Measurements from ENCODE around the gene NUS1.
A peak's percentile ranks its signal among the peaks of the same experiment; 100 is the strongest.
"Not testable (repeated sequence)": the region's sequence is repeated elsewhere in the genome, so short reads cannot be mapped to it uniquely, and the experiment has no call there.

The NUS1 gene

DNA sequence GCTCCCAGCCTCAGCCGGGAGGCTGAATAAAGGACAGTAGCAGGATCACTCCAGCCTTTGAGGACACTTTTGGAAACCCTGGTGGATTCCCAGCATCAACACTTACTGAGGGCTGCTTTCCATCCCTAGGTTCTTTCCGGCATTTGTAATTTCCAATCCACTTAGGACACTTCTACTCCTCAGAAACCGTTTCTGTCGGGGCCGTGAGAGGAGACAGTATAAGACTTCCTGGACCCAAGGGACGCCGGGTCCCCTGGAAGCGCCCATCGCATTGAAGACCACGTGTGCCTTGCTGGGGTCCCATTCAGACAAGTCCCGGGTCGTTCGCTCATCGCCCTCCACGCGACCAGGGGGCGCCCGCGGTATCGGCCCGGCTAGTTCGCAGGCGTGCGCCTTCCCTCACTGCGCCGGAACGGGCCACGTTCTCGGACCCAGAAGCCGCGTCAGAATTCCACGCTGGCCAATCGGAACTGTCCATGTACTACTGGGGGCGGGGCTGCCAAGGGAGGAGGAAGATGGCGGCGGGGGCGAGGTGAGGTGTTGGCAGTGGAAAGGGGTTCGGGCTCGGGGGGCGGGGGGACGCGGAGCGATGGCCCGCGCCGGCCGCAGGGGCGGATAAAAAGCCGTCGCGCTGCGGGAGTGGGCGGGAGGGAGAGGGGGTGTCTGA lies at the start of gene NUS1:
NUS1 (plus strand) TSS at position 479 of the 667 bp plus-strand sequence. CDS start 202 bp downstream, outside the sequence.
- peak; percentile 100 for DNase-seq

DNA sequence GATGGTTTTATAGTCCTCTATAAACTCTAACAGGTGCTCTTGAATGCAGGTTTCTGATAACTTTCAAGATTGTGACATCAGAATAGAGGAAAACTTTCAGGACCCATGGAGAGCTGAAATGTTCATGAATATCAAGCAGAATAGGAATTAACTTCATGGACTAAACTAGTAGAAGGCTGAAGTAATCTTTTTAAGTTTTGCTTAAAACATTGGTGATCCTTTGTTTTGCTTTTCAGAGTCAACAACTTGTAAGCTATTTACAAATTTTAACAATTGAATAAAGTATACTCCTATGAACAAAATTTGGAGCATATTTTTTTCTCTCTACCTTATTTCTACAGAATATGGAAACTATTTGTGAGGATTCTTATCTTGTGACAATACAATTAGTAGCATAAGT lies 47.7 kb upstream of the NUS1 start:
- DNase-seq: no peak

DNA sequence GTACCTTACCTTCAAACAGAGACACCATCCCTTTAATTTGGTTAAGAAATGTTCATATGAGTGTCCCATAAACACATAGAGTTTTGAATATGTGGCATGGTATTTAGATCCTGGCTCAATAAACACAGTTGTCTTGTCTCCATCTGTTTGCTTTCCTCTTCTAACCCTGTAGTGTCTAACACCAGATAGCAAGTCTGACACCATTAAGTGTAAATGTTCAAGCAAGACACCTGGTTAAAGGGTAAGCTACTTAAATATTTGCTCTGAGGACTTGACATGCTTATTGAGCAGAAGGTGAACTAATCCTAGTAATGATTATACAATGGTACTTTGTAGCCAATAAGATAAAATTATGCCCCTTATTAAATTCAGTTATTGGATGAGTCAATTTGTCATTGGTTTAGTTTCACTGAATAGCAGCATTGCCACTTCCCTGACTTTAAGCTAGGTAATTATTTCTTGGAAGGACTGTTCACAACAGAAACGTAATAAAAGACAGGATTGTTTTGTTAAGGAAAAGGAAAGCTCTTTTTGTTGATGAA lies 46.1 kb upstream of the NUS1 start:
- no peak for DNase-seq

DNA sequence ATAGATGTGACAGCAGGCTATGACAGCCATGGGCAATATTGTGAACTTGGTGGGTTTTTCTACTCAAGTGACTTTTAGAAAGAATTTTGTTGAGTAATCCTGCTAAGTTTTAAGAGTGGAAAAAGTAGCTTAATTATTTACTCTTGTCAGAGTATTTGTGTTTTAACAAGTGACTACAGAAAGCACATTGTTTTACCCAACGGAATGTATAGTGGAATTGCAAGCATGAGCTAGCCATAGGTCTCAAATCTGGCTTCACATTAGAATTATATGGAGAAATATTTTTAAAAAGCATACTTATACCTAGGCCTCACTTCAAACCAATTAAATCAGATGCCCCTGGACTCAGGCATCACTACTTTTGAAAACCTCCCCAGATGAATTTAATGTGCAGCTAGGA lies 37.5 kb upstream of the NUS1 start:
- no peak for DNase-seq

DNA sequence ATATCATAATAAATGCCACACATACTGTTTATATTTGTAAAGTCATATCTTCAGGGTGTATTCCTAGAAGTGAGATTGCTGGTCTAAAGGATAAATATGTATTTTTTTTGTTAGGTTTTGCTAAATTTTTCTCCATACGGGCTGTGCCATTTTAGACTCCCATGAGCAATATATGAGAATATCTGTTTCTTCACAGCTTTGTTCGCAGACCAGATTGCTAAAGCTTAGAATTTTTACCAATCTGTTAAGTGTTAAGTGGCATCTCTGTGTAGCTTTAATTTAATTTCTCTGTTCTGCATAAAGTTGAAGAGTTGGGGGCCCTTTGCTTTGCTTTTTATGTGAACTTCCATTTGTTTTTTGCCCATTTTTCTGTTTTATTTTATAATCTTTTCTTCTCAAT lies 32.3 kb upstream of the NUS1 start:
- no peak for DNase-seq

DNA sequence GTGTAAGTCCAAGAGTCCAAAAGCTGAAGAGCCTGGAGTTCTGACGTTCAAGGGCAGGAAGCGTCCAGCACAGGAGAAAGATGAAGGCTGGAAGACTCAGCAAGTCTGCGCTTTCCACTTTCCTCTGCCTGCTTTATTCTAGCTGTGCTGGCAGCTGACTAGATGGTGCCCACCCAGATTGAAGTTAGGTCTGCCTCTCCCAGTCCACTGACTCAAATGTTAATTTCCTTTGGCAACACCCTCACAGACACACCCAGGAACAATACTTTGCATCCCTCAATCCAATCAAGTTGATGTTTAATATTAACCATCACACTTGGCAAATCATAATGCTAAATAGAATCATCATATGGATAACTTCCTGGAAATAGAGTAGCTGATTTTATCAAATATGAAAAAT lies 23.3 kb upstream of the NUS1 start:
- DNase-seq: not testable (repeated sequence)

DNA sequence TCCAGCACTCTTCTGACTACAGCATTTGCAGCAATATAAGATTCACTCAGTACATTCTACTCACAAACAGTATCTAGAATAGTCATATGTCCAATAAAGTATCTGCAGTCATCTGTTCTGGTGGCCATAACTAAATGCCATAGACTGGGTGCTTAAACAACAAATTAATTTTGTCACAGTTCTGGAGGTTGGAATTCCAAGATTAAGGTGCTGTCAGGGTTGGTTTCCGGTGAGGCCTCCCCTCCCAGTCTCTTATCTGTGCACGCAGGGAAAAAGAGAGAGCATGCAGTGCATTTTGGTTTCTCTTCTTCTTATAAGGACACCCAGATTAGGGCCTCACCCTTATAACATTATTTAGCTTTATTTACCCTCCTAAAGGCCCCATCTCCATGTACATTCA lies 21.3 kb upstream of the NUS1 start:
- no peak for DNase-seq

DNA sequence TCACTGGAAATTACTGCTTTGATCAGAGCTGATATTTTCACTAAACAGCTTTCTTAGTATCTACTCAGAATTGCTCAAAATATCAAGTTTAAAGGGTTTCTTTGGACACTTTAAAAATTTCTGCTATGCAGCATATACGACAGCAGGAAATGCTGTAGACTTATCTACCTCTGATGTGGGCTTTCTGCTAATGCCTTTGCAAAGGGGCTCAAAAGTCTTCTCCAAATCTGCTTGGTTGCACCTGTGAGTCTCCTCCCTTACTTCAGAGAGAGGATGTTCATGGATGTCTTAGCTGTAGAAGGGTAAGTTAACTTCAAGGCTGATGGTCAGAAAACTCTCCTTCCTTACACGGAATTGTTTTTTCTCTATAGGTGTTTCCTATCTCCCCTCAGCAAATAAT lies 19.9 kb upstream of the NUS1 start:
- DNase-seq: no peak

DNA sequence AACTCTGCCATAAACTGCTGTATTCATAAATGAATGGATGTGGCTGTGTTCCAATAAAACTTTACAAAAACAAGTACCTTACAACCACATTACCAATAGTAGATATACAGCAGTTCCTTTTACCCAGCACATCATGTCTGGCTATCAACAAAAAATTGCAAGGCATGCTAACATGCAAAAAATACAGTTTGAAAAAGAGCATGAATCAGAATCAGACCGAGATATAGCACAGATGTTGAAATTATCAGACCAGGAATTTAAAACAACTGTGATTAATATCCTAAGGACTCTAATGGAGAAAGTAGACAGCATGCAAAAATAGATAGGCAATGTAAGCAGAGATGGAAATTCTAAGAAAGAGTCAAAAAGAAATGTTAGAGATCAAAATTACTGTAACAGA lies 8.4 kb upstream of the NUS1 start:
- no peak for DNase-seq

DNA sequence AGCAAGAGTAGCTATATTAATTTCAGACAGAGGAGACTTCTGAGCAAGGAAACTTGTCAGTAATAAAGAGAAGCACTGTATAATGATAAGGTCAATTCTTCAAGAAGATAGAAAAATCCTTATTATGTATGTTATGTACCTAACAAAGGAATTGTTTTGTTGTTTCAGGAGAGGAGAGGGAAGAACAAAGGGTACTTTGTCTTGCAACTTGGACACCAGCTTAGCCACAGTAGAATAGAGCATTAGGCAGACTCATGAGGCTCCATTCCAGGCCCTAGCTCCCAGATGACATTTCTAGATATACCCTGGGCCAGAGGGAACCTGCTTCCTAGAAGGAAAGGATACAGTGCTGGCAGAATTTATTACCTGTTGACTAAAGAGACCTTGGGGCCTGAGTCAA lies 6.5 kb upstream of the NUS1 start:
- no peak for DNase-seq

DNA sequence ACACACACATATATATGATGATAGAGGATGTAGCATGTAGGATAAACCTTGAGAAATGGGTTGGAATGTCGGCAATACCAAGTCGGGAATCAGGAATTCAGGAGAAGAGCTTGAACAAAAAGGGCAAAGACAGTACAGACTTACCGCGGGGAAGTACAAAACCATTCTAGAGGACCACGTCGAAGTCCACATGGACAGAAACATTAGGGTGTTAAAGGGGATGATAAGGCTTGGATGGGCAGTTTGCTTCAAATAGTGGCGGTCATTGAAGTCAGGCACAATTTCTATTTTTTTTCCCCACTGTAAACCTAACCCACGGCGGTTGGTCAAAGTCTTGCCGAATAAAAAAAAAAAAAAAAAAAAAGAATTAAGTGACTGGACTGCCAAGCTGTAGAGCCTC lies 766 bp upstream of the NUS1 start:
- no peak for DNase-seq

DNA sequence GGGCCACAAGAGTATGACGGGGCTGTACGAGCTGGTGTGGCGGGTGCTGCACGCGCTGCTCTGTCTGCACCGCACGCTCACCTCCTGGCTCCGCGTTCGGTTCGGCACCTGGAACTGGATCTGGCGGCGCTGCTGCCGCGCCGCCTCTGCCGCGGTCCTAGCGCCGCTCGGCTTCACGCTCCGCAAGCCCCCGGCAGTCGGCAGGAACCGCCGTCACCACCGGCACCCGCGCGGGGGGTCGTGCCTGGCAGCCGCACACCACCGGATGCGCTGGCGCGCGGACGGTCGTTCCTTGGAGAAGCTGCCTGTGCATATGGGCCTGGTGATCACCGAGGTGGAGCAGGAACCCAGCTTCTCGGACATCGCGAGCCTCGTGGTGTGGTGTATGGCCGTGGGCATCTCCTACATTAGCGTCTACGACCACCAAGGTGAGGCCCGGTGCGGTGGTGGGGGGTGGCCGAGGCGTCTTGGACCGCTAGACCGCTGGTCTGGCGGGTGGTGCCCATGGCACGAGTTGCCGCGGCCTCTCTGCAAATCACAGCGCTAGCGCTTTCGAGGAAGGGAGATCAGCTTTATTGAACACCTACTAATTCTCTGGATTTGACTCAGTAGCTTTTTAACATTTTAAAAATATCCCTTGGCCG lies 511 bp downstream of the NUS1 start:
- peak; percentile 65 for DNase-seq

DNA sequence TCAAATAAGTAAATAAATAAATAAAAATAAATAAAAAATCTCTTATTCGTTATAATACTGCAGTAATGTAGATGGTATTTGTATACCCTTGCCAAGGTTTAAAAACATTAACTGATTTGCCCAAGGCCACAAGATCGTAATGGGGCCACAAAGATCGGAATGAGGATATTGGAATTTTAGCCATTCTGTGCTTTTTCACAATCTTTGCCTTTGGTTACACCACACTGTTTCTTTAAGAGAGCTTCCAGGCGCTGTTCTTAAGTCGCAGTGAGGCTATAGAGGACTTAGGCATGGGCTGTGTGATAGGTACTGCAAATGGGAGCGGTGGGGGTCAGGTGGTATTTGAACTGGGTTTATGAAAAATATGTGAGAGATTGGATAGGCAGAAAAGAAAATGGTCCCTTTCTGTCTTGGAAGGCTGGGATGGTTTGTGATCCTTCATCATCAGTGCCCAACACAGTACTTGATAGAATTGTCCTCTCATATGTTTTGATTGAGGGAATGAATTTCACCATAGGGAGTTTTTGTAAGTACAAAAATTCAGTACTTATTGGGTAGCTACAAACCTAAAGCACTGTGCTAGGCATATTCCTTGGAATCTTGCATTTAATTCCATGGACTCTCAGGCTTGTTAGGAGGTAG lies 1.4 kb downstream of the NUS1 start:
- DNase-seq: peak; percentile 14

DNA sequence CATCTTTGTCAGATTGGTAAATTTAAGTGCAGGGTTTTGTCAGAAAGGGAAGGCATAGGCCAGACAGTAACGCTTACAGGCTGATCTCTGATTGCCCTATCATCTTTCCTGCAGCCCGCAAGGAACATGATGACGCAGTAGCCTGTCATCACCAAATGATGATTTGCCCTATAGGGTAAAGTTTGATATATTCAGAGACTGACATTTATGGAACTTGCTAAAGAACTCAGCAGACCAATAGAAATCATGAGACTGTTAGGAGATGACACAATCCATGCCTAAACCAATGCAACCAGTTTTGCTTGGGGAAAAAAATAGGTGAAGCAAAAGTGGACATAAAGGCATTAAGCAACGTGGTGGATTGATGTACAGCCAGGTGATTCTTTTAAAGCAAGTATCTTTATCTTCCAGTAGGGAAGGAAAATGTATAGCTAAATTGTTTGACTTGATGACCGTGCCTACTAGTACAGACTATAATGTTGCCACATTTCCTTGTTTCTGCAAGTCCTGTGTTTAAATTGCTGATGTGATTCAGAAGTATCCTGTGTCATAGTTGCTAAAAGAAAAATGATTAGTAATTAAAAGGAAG lies 2.4 kb downstream of the NUS1 start:
- no peak for DNase-seq

DNA sequence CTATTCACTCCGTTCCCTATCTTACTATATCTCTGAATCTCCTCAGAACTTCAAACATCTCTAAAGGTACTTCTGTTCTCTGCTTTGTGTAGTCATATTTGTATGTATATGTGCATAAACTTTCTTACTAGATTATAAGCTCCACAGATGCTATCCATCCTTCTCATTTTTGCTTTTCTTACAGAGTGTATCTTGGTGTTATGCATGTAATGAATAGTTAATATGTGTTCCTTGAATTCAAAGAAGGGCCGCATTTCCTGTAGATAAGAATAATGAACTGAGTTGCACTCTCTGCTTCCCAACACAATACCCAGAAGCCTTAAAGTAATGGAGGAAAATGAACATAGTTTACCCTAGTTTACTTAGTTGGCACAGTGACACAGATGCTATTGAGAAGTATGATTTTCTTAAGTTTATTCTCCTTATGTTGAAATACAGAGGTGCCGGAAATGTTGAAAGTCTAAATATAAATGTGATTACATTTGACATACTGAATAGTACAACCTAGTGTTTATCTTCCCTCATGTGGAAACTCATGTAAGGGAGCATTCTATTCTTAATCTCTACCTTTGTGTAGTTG lies 6.0 kb downstream of the NUS1 start:
- no peak for DNase-seq

DNA sequence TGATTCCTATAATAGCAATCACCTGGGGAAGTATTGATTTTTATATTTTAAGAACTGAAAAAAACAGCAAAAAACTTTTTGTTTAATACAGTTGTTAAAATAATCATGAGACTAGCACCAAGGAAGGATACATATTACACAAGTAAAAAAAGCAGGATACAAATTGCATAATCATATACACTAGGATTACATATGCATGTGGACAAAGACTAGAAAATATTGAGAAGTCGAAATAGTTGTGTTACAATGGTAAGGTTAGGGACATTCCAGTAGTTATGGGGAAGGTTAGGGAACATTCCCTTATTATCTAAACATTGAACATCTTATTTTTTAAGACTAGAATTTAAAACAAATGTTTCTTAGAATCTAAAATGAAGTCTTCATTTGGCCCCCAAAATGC lies 9.5 kb downstream of the NUS1 start:
- no peak for DNase-seq

DNA sequence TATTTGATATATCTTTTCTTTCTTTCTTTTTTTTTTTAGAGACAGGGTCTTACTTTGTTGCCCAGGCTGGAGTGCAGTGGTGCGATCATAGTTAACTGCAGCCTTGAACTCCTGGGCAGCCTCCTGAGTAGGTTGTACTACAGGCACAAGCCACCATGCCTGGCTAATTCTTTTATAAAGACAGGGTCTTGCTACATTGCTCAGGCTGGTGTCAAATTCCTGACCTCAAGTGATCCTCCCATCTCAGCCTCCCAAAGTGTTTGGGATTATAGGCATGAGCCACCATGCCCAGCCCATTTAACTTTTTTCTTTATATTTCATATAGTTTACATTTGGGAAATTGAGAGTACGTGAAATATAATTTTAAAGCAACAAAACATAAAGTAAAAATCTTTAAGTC lies 10.1 kb downstream of the NUS1 start:
- DNase-seq: no peak

DNA sequence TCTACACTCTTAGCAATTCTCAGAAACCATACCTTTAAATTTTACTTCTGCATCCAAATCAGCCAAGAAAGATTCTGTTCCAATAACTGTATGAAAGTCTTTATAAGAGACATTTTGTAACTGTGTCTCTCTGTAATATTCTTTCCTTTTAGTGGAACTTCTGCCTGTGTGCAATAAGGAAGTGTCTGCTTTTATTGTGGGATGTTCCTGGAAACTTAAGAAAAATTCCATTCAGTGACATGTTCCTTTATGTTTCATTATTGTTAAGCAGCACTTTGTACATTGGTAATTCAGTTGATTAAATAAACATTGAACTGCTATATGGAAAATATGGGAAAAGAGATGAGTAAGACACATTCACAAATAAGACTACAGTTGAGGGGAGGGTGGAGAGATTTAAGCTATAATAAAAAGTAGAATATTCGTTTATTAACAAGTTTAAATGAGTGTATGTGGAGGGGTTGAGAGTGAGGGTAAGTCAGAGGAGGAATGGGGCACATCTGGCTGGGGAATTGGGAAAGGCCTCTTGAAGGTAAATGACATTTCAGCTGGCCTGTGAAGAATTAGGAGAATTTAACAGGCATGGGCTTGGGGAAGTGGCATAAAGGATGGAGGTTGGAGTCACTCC lies 11.9 kb downstream of the NUS1 start:
- no peak for DNase-seq

DNA sequence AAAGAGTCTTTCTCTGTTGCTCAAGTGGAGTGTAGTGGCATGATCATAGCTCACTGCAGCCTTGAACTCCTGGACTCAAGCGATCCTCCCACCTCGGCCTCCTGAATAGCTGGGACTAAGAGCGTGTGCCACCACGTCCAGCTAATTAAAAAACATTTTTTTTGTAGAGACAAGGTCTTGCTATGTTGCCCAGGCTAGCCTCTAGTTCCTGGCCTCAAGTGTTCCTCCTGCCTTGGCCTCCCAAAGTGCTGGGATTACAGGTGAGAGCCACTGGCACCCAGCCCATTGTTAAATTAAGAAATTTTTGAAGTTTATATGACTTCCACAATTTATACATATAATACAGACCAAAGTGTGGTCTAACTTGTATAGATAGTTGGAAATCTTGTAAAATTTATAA lies 14.3 kb downstream of the NUS1 start:
- DNase-seq: not testable (repeated sequence)

DNA sequence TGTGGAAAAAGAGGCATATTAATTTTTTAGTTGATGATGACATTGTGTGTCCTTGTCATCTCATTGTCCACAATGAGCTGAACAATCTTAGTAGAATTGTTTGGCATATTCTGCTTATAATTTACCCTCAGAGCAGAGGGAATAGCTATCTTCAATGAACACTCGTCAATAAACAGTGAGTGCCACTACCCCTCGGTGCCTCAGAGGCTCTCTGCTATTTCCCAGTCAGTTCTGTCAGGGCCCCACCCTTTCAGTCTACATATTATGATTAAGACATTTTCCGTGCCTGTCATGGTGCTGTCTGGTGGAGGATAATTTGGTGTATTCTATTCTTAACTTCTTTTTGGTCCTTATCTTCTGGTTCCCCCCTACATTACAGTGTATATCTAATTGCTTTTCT lies 31.2 kb downstream of the NUS1 start:
- DNase-seq: no peak

DNA sequence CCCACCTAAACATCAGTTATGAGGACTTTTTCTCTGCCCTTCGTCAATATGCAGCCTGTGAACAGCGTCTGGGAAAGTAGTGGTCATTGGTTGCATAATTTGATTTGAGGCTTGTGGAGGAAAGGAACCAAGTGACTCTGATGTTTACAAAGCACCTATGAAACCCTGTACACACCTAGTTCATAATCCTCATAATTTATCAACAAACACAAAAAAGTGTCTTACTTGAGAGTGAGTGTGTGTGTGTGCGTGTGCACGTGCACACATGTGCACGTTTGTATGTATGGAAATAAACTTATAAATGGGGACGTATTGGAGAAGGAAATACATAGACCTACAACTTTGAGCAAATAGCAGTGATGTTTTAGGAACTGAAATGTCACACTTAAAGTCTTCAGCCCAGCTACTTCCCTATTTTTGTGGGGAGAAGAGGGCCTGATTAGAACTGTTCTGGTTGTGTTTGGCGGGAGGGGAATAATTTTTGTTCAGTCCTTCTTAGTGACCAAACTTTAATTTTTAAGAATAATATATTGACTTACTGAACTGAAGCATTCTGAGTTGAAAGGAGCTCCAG lies 31.8 kb downstream of the NUS1 start:
- DNase-seq: not testable (repeated sequence)

DNA sequence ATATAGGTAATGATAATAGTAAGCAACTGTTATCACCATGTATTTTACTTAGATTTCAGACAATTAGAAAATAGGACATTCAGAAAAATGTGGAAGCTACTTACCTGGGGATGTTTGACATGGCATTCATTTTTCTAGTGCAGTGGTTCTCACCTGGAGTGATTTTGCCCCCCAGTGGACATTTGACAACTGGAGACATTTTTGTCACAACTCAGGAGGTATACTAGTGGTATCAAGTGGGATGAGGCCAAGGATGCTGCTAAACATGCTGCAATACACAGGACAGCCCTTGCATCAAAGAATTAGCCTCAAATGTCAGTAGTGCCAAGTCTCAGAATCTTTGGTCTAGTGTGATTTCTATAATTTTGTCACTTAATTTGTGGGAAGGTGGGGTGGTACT lies 36.1 kb downstream of the NUS1 start:
- no peak for DNase-seq

DNA sequence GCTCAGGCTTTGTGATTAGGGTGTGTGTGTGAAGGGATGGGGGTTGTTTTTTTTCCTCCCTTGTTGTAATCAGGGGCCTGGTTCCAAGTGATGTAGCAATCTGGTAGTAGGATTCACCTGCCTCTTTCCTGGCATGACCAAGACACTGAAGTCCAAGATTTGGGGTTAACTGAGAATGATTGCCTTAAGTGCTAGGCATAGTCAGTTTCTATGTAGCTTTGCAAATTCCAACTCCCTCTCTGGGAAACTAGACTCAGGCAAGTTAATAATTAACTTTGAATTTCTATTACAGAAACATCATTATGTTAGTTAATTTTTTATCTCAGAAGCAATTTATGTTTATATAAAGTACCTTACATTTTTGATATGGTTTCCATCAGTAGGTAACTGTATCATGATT lies 43.6 kb downstream of the NUS1 start:
- no peak for DNase-seq
